HS-27A (cell line): ENCODE data around the gene PID1.

ENCODE experiments used
- DNase-seq: peaks from one replicate; pipeline ENCODE4 v3.0.0-alpha.2; 2012; ENCODE audit warnings: low read depth, missing footprints

PID1 gene, protein sequence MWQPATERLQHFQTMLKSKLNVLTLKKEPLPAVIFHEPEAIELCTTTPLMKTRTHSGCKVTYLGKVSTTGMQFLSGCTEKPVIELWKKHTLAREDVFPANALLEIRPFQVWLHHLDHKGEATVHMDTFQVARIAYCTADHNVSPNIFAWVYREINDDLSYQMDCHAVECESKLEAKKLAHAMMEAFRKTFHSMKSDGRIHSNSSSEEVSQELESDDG

GRCh38 chr2:229270551-229271410 is at the start of gene PID1:
PID1 (minus strand) TSS chr2:229271287; CDS start chr2:229271043, 244 bp downstream.
- DNase-seq: no peak

DNA sequence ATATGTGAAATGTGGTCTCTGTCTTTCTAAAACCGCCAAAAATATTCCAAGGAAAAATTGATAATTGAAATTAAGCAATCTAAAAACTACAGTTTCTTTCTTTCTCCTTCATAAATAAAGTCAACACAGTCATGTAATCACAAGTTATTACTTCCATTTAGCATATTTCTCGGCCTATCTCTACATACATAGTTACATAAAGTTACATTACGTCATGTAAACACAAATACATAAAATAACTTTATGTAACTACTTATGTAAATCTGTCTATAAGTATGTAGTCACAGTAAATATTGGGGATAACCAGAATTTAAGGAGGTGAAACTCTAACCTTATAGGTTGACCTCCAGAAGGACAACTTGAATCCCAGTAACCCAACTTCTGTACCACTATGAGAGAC is 48.5 kb upstream of the PID1 start:
- no peak for DNase-seq

- DNase-seq: no peak
Observed at GRCh38 chr2:229314117-229314516, 43.0 kb upstream of the PID1 start.

GRCh38 chr2:229313591-229313990 is 42.5 kb upstream of the PID1 start:
- DNase-seq: no peak

- DNase-seq: no peak
Observed at GRCh38 chr2:229301237-229301636, 30.1 kb upstream of the PID1 start.

- no peak for DNase-seq
Observed at GRCh38 chr2:229300790-229301189, 29.7 kb upstream of the PID1 start.

- DNase-seq: no peak
Observed at GRCh38 chr2:229300371-229300770, 29.3 kb upstream of the PID1 start.

DNA sequence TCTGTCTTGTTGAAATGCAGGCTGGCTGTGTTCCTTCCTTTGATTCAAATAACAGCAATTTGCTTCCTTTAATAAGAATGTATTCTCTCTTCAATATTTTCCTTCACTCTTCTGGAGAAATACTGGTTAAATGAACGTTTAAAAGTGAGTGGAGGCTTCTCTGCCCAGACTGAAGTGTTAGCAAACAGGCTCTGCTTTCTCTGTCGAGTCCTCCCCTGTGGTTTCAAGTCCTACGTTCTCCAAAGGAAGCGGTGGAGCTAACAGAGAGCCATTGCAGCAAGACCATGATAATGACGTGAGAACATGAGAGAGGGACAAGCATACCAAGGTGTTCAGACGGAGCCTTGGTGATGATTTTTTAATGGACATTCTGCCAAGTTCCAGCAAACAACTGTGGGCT is 26.2 kb upstream of the PID1 start:
- DNase-seq: no peak

DNA sequence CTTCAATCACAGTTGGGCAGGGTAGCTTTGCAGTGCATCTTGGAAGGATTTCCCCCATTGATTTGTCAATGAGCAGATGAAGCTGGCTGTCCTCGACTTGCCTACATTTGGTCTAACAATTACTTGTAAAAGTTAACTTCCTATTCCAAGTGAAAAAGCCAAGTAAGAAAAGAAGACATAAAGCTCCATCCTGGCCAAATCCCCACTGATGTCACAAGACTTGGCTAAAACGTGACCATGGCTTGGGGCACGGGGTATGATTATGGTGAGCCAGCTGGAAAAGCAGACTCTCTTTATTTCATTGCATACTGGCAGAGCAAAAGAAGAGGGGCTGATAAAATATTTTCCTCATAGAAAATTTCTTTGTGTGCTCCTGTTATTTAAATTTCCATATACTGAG is 25.4 kb upstream of the PID1 start:
- DNase-seq: no peak

DNA sequence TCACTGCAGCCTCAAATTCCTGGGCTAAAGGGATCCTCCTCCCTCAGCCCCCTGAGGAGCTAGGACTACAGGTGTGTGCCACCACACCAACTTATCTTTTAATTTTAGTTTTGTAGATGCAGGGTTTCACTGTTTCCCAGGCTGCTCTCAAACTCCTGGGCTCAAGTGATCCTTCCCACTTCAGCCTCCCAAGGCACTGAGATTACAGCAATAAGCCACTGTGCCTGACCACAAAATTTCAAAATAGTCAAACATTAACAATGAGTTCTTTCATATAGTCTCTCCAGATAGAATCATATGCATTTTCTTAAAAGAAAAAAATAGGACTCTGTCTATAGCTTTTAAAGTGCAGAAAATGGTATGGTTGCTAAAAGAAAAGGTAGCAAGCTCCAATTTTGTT is 24.9 kb upstream of the PID1 start:
- DNase-seq: no peak

GRCh38 chr2:229287823-229288222 is 16.7 kb upstream of the PID1 start:
- no peak for DNase-seq

DNA sequence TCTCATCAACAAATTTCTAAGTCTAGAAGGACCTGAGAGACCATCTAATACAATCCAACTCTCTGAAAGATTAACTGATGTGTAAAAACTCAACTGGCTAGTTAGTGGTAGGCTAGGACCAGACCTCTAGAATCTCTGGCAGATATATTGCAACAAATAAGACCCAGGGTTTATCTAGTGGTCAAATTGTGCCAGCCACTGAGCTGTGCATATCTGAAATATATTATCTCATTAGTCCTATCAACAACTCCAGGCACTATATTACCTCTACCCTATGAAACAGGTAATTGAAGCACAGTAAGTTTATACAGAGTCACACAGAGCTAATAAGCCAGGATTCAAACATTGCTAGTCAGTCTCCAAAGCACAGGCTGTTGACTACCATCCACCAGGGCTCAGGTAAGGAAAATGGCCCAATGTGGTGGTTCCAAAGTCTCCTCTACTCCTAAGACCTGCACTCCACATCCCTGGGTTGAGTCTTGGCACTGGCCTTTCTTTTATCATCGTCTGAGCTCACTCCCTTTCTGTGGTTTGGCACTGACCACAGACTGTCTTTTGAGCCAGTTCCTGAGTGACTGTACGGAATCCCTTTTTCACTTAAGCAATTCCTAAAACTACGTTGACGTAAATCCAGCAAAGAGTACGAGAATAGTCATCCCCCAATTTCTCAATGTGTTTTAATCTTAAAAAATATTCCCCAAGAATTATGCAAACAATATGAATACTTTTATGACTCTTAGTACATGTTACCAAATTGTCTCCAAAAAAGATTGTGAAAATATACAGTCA is 11.9 kb upstream of the PID1 start:
- peak; percentile 33 for DNase-seq

DNA sequence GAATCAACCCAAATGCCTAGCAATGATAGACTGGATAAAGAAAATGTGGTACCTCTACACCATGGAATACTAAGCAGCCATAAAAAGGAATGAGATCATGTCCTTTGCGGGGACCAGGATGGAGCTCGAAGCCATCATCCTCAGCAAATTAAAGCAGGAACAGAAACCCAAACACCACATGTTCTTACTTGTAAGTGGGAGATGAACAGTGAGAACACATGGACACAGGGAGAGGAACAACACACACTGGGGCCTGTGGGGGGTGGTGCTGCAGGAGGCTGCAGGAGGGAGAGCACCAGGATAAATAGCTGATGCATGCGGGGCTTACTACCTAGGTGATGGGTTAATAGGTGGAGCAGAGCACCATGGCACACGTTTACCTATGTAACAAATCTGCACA is 8.4 kb upstream of the PID1 start:
- DNase-seq: no peak

DNA sequence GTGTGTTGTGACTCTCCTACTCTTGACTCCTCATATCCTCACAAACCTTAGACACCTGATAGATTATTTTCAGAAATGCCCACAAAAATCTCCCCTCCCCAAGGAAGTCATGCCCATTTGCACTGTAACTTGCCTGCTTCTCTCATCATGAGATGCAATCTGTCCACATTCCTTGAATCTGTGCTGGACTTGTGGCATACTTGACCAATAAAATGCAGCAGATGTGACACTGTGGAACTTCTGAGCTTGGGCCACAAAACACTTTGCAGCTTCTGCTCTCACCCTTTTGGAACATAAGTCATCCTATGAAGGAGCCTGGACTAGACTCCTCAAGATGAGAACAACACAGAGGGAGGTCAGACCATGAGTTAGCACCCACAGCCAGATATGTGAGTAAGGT is 4.4 kb upstream of the PID1 start:
- no peak for DNase-seq

- peak; percentile 9 for DNase-seq
Observed at GRCh38 chr2:229273723-229274338, 2.7 kb upstream of the PID1 start.

DNA sequence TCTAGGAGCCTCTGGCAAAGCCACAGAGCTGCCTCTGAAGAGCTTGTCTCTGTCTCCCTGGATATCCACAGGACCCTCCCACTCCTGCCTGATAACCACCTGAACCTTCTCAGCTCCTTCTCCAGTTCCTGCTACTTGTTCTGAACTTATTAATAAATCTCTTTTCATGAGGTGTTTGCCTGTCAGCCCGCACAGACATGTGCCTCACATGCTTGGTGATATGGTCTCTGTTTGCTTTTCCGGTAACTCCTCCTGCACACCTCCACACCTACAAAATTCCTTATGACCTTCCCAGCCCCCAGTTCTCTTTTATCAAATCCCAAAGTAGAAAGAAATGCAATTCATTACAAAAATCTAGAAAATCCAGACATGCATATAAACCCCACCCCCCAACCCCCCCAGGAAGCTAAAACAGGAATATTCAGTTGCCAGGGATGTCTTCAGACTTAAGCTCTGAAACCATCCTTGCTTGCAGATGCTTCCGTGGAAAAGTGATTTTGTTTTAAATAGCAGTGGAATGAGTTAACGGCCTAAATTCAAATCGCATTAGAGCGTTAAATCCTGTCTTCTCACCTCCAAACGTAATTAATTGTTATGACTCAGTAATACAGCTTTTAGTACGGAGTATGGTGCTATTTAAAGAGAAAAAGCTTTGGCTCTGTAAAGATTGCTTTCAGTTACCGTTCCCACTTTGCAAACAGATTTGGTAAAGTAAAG is 2.1 kb upstream of the PID1 start:
- no peak for DNase-seq

- no peak for DNase-seq
Observed at GRCh38 chr2:229269941-229270340, 1.1 kb downstream of the PID1 start.

DNA sequence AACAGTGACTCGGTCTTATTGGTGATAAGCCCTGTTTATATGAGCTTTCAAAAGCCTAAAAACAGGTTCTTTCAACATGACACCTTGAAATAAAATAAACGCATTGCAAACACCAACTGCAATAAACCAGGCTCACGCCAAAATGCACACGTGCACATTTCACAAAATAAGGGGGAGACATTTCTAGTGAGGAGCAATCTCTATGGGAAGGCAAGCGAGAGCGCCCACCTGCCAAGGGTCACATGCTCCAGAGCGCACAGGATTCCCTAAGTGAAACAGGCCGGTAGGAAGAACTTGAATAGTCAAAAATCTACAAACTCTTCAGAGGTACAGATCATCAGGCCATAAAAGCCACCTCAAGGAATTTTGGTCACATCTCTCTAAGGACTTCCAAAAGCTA is 1.9 kb downstream of the PID1 start:
- DNase-seq: no peak

DNA sequence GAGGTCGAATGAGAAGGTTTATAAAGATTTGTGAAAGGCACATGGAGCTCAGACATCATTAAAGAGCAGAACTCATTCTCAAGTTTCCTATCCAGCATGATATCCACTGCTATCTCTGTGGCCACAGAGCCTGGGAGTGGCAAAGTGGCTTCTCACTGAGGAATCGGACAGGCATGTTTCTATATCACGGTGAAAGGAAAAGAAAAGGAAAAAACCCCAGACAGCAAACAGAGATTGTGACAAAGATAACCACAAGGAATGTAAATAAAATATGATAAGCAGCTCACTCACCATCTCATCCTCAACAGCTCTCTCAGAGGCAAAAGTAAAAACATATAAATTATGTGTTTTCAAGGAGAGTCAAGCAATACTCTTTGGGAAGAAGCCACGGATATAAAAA is 2.5 kb downstream of the PID1 start:
- no peak for DNase-seq

GRCh38 chr2:229267080-229267479 is 4.0 kb downstream of the PID1 start:
- DNase-seq: no peak

- no peak for DNase-seq
Observed at GRCh38 chr2:229265727-229266126, 5.4 kb downstream of the PID1 start.

GRCh38 chr2:229261599-229261998 is 9.5 kb downstream of the PID1 start:
- no peak for DNase-seq
